ENCODE results near the gene EXOC3L4. TPM values are rescaled to one million over a fixed set of nuclear protein-coding genes. Genes with fewer than 3 reads are reported as not detected.

The EXOC3L4 gene
- total RNA-seq, 1 donor from 2014 or later: not detected

DNA sequence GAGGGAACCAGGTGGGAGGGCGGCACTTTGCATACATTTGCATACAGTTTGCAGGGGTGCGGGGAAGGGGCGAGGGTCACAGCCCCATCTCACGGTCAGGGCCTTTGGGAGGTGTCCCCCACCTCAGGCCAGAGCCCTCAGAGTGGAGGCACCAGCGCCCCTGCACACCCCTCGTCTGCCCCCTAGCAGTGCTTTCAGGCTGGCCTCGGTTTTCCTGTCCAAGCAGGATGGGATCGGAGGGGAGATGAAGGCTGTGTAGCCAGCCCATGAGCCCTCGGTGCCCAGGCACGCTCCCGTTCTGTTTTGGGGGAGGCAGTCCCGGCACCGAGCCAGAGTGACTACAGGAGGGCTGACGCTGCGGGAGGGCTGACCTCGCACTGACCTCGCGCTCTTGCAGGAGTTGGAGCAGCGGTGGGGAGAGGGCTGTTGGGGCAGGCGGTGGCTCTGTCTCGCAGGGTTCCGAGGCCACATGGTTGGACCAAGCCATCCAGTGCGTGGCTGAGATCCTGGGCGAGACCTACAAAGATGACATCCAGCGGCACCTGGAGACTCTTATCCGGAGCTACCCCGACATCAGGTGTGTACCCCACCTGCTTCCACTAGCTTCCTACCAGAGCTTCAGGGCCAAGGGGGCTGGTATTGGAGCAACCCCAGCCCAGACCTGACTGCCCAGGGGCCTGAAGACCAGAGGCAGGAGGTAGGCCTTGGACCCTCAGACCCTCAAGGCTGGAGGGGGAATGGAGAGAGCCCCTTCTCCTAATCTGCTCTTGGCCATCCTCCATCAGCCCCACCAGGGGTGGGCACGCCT is 13.6 kb downstream of the EXOC3L4 start:
- no peak overlapping the region for H3K27ac Mint-ChIP-seq (ENCODE audit: unreplicated experiment)
- DNase-seq (ENCODE audit: low read depth, low spot score): no peak
- no peaks in the 10 kb centered on the region for H3K36me3 Mint-ChIP-seq (ENCODE audit: low read depth)

DNA sequence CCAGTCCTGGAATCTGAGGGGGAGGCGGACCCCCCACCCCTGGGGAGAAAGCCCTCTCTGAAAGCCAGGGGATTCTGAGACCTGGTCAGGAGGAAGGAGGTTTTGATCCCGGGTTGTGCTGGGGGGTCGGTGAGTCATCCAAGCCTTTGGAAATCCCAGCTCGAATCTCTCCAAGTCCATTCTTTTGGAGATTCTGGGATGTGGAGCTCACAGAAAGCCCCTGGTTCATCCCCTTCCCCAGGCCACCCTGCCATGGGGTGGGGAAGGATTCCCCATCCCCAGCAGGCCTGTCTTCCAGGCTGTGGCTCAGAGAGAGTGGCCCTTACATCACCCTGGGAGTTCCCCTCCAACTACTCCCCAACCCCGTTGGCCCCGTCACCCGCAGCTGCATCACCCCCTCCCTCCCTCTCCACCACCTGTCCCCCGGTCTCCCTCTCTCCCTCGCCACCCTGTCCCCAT is 14.3 kb downstream of the EXOC3L4 start:
- DNase-seq (ENCODE audit: low read depth, low spot score): no peak
- H3K9me3 Mint-ChIP-seq: no peaks in the 10 kb centered on the region
- peaks cover 28% of the 10 kb centered on the region for H3K27me3 Mint-ChIP-seq (ENCODE audit: low read depth)

More for the DNA sequence above, 13.6 kb downstream of the EXOC3L4 start:
- Mint-ChIP-seq H3K27me3 (ENCODE audit: low read depth) (peaks cover 33% of the 10 kb centered on the region), H3K4me3 (no peak overlapping the region), H3K4me1 (peaks cover 15% of the 10 kb centered on the region), H3K9me3 (no peaks in the 10 kb centered on the region)
- TF ChIP-seq, protein P1, sequence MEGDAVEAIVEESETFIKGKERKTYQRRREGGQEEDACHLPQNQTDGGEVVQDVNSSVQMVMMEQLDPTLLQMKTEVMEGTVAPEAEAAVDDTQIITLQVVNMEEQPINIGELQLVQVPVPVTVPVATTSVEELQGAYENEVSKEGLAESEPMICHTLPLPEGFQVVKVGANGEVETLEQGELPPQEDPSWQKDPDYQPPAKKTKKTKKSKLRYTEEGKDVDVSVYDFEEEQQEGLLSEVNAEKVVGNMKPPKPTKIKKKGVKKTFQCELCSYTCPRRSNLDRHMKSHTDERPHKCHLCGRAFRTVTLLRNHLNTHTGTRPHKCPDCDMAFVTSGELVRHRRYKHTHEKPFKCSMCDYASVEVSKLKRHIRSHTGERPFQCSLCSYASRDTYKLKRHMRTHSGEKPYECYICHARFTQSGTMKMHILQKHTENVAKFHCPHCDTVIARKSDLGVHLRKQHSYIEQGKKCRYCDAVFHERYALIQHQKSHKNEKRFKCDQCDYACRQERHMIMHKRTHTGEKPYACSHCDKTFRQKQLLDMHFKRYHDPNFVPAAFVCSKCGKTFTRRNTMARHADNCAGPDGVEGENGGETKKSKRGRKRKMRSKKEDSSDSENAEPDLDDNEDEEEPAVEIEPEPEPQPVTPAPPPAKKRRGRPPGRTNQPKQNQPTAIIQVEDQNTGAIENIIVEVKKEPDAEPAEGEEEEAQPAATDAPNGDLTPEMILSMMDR (conservative IDR thresholded peaks at IDR 0.05): no peak

DNA sequence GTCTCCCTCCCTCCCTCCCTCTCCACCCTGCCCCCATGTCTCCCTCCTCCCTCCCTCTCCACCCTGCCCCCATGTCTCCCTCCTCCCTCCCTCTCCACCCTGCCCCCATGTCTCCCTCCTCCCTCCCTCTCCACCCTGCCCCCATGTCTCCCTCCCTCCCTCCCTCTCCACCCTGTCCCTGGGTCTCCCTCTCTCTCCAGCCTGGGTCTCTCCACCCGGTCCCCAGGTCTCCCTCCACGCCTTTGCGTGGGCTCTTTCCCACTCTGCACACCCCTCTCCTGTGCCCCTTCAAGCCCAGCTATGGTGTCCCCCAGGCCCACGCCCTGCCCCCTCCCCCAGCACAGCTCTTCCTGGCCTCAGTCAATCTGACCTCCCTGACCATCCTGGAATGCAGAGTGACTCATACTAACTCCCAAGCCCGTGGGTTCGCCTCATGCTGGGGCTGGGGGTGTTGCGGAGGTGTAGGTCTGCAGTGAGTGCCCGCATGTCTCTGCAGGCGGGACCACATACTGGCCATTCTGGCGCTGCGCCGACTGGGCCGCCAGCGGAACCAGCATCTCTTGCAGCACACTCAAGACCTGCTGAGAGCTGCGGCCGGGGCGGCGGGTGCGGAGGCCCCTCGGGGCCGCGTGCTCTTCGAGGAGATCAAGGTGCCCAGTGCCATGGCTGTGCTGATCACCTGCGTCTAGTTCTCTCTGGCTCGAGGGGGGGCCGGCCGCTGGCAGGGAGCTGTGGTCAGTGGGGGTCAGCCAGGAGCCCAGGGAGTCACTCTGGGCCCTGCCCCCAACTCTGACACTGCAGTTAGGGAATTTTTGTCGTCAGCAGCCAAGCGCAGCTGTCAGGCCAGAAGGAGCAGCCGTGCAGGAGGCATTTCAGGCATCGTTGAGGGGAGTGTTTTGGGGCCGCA is 15.3 kb downstream of the EXOC3L4 start:
- DNase-seq (ENCODE audit: low read depth, low spot score): no peak
- Mint-ChIP-seq H3K4me3 (no peak overlapping the region), H3K27me3 (ENCODE audit: low read depth) (peaks cover 21% of the 10 kb centered on the region), H3K9me3 (no peaks in the 10 kb centered on the region), H3K36me3 (ENCODE audit: low read depth) (no peaks in the 10 kb centered on the region), H3K27ac (ENCODE audit: unreplicated experiment) (no peak overlapping the region), H3K4me1 (peaks cover 15% of the 10 kb centered on the region)
- TF ChIP-seq, protein P1 (conservative IDR thresholded peaks at IDR 0.05): no peak

More for the DNA sequence above, 14.3 kb downstream of the EXOC3L4 start:
- no peak overlapping the region for H3K4me3 Mint-ChIP-seq
- H3K27ac Mint-ChIP-seq (ENCODE audit: unreplicated experiment): no peak overlapping the region
- H3K4me1 Mint-ChIP-seq: peaks cover 15% of the 10 kb centered on the region
- H3K36me3 Mint-ChIP-seq (ENCODE audit: low read depth): no peaks in the 10 kb centered on the region
- TF ChIP-seq, protein P1 (conservative IDR thresholded peaks at IDR 0.05): no peak

DNA sequence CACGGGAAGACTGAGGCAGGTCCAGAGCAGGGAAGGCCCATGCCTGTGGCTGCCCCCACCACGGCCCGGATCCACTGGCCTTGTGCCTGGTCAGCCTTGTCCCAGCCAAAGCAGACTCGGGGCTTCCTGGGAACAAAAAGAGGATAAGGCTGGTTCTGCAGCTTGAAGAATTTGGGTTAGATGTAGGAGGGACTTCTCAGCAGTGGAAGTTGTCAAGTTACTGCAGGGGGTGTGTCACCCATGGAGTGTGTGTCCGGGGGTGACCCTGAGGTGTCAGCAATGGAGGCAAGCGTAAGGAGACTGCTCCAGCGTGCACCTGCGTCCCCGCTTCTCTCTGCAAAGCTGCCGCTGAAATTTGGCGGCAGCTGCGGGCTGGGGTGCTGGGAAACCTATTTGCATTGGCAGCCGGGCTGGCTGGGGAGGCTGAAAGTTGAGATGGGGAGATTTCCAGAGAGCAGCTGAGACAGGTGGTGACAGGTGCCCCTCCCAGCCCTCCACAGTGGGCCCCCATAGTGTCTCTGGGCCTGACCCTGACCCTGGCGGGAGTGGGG is 16.2 kb downstream of the EXOC3L4 start:
- peaks cover 10% of the 10 kb centered on the region for H3K4me1 Mint-ChIP-seq
- no peaks in the 10 kb centered on the region for H3K36me3 Mint-ChIP-seq (ENCODE audit: low read depth)
- no peak overlapping the region for H3K27ac Mint-ChIP-seq (ENCODE audit: unreplicated experiment)
- no peak for DNase-seq (ENCODE audit: low read depth, low spot score)
- no peak overlapping the region for H3K4me3 Mint-ChIP-seq
- peaks cover 15% of the 10 kb centered on the region for H3K27me3 Mint-ChIP-seq (ENCODE audit: low read depth)
- TF ChIP-seq, protein P1 (conservative IDR thresholded peaks at IDR 0.05): no peak
- H3K9me3 Mint-ChIP-seq: no peaks in the 10 kb centered on the region

DNA sequence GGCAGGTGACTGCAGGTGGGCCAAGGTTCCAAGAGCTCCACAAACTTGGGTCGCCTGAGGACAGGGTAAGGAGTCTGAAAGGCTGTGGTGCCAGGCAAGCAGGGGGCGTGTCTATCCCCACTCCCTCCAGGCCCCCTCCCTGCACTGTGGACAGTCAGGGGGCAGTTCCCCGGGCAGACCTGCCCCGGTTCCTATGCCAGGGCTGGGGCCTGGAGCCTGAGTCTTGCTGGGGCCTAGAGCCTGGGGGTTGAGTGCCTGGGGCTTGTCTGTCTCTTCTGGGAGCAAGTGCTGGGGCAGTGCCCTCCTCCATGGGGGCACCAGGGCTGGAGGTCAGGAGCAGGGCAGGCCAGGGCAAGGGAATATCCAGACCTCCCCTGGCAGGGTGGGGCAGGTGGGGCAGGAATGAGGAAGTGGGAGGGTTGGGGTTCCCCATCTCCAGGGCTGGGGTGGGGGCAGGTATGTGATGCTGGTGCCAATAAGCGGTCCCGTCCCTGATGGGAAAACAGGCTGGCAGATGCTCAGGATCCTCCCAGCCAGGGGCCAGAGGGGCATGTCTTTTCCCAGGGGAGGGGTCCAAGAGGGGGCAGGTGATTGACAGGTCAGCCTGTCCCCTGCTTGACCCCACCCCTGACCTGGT is 16.8 kb downstream of the EXOC3L4 start:
- Mint-ChIP-seq H3K27ac (ENCODE audit: unreplicated experiment) (no peak overlapping the region), H3K36me3 (ENCODE audit: low read depth) (no peaks in the 10 kb centered on the region), H3K4me1 (peaks cover 10% of the 10 kb centered on the region), H3K4me3 (no peak overlapping the region), H3K9me3 (no peaks in the 10 kb centered on the region), H3K27me3 (ENCODE audit: low read depth) (peaks cover 12% of the 10 kb centered on the region)
- TF ChIP-seq, protein P1 (conservative IDR thresholded peaks at IDR 0.05): no peak
- no peak for DNase-seq (ENCODE audit: low read depth, low spot score)

All from neural crest cell (in vitro differentiated cells).